Measurements from ENCODE around the gene CHSY1. TPM values are rescaled to one million over a fixed set of nuclear protein-coding genes. Genes with fewer than 3 reads are reported as not detected.

Gene CHSY1
- total and polyA plus RNA-seq, 11 donors: 5.6 to 41.3 (median 11.1) TPM

- peaks cover 0 to 7% (median under 1%) of the 10 kb centered on the region in 12 donors for H3K4me1 ChIP-seq
- DNase-seq (no peak), ATAC-seq (no peak)
- no peaks in the 10 kb centered on the region for H3K9me3 ChIP-seq
- H3K4me3 ChIP-seq: no peak overlapping the region
- H3K36me3 ChIP-seq: no peaks in the 10 kb centered on the region
- no peak overlapping the region for H3K27ac ChIP-seq
- WGBS, 4 donors: 92 to 97% (median 94%) methylated on average over 7 of the region's 7 CpGs
- intact Hi-C loops (cut with DNase I): no loop called here
- H3K27me3 ChIP-seq: no peaks in the 10 kb centered on the region
- TF ChIP-seq CTCF (IDR thresholded peaks at IDR 0.05) (no peak), POLR2A (IDR thresholded peaks at IDR 0.05) (no peak)
Measured at GRCh38 chr15:101143321-101143720, 108.5 kb downstream of the CHSY1 start.

GRCh38 chr15:101142711-101143110 lies 109.1 kb downstream of the CHSY1 start:
- intact Hi-C loops (cut with DNase I): no loop called here
- no peak for ATAC-seq
- WGBS, 4 donors: 69 to 100% (median 92%) methylated on average over 2 of the region's 2 CpGs

GRCh38 chr15:101141926-101142527 lies 109.8 kb downstream of the CHSY1 start:
- intact Hi-C loops (cut with DNase I): no loop called here
- H3K4me3 ChIP-seq: no peak overlapping the region
- H3K9me3 ChIP-seq: no peaks in the 10 kb centered on the region
- TF ChIP-seq POLR2A (IDR thresholded peaks at IDR 0.05) (no peak), CTCF (IDR thresholded peaks at IDR 0.05) (no peak)
- H3K36me3 ChIP-seq: no peaks in the 10 kb centered on the region
- DNase-seq: no peak
- H3K27ac ChIP-seq: no peak overlapping the region
- ATAC-seq: no peak
- H3K27me3 ChIP-seq: no peaks in the 10 kb centered on the region
- H3K4me1 ChIP-seq: peaks cover 0 to 19% (median 5%) of the 10 kb centered on the region in 12 donors

More at GRCh38 chr15:101142711-101143110, 109.1 kb downstream of the CHSY1 start:
- H3K36me3 ChIP-seq: no peaks in the 10 kb centered on the region
- DNase-seq: no peak
- no peak overlapping the region for H3K4me3 ChIP-seq
- peaks cover 0 to 12% (median 0%) of the 10 kb centered on the region in 12 donors for H3K4me1 ChIP-seq
- H3K27me3 ChIP-seq: no peaks in the 10 kb centered on the region
- no peak for TF ChIP-seq CTCF (IDR thresholded peaks at IDR 0.05)
- no peak for TF ChIP-seq POLR2A (IDR thresholded peaks at IDR 0.05)
- H3K27ac ChIP-seq: no peak overlapping the region
- no peaks in the 10 kb centered on the region for H3K9me3 ChIP-seq

GRCh38 chr15:101140697-101141065 lies 111.2 kb downstream of the CHSY1 start:
- Histone ChIP-seq H3K4me3 (no peak overlapping the region), H3K4me1 (peaks cover 0 to 33% (median 5%) of the 10 kb centered on the region in 12 donors), H3K9me3 (no peaks in the 10 kb centered on the region), H3K36me3 (no peaks in the 10 kb centered on the region), H3K27me3 (no peaks in the 10 kb centered on the region), H3K27ac (no peak overlapping the region)
- intact Hi-C loops (cut with DNase I): no loop called here
- DNase-seq (no peak), ATAC-seq (no peak)
- TF ChIP-seq POLR2A (IDR thresholded peaks at IDR 0.05): no peak
- no peak for TF ChIP-seq CTCF (IDR thresholded peaks at IDR 0.05)
- 82 to 100% (median 97%) methylated on average over 1 to 2 of the region's 2 CpGs for WGBS, 4 donors

Measured in heart left ventricle (tissue), 16 donors.